ENCODE measurements around the gene TRAF3. TPM values are rescaled to one million over a fixed set of nuclear protein-coding genes. Genes with fewer than 3 reads are reported as not detected.
A peak's percentile ranks its signal among the peaks of the same experiment; 100 is the strongest.
"Not testable (repeated sequence)": the region's sequence is repeated elsewhere in the genome, so short reads cannot be mapped to it uniquely, and the experiment has no call there.

TRAF3 gene
- total RNA-seq, 2 experiments from 2014 or later: 74.4 to 76.8 TPM

GRCh38 chr14:102849526-102850379, 72.5 kb downstream of the TRAF3 start:
- Mint-ChIP-seq H3K4me1 (ENCODE audit: low read depth) (peaks cover 22% of the 10 kb centered on the region), H3K36me3 (ENCODE audit: low read depth) (peaks cover 36% of the 10 kb centered on the region), H3K9me3 (no peaks in the 10 kb centered on the region), H3K4me3 (no peak overlapping the region), H3K27ac (no peak overlapping the region), H3K27me3 (ENCODE audit: low read depth) (no peaks in the 10 kb centered on the region)
- intact Hi-C loops (cut with micrococcal nuclease): no loop called here
- DNase-seq: no peak
- CTCF ChIA-PET: no interaction called here

GRCh38 chr14:102853648-102854047, 76.4 kb downstream of the TRAF3 start:
- intact Hi-C loops (cut with micrococcal nuclease): no loop called here

GRCh38 chr14:102854091-102854703, 76.9 kb downstream of the TRAF3 start:
- Mint-ChIP-seq H3K36me3 (ENCODE audit: low read depth) (peaks cover 55% of the 10 kb centered on the region), H3K4me1 (ENCODE audit: low read depth) (peaks cover 21% of the 10 kb centered on the region), H3K27ac (no peak overlapping the region), H3K4me3 (no peak overlapping the region), H3K9me3 (peaks cover 11% of the 10 kb centered on the region), H3K27me3 (ENCODE audit: low read depth) (no peaks in the 10 kb centered on the region)
- DNase-seq: no peak
- intact Hi-C loops (cut with micrococcal nuclease): no loop called here
- CTCF ChIA-PET: interaction anchor here (0.6 to 1.0 kb wide), 2 partner anchors 11 to 22 kb away, joined by 3 to 4 read pairs; no protein-coding TSS in a partner anchor

More at GRCh38 chr14:102853648-102854047, 76.4 kb downstream of the TRAF3 start:
- Mint-ChIP-seq H3K4me1 (ENCODE audit: low read depth) (peaks cover 26% of the 10 kb centered on the region), H3K9me3 (peaks cover 11% of the 10 kb centered on the region), H3K36me3 (ENCODE audit: low read depth) (peaks cover 54% of the 10 kb centered on the region), H3K27ac (no peak overlapping the region), H3K27me3 (ENCODE audit: low read depth) (no peaks in the 10 kb centered on the region), H3K4me3 (no peak overlapping the region)
- no peak for DNase-seq
- CTCF ChIA-PET: interaction anchor here (1.0 kb wide), 1 partner anchor 10 kb away, joined by 3 read pairs; no protein-coding TSS in a partner anchor

- H3K9me3 Mint-ChIP-seq: peaks cover 23% of the 10 kb centered on the region
- intact Hi-C loops (cut with micrococcal nuclease): no loop called here
- no peak overlapping the region for H3K4me3 Mint-ChIP-seq
- no peaks in the 10 kb centered on the region for H3K27me3 Mint-ChIP-seq (ENCODE audit: low read depth)
- H3K27ac Mint-ChIP-seq: no peak overlapping the region
- H3K36me3 Mint-ChIP-seq (ENCODE audit: low read depth): peaks cover 63% of the 10 kb centered on the region
- CTCF ChIA-PET: interaction anchor here (0.5 kb wide), 1 partner anchor 228 kb away, joined by 4 read pairs; no protein-coding TSS in a partner anchor
- no peak for DNase-seq
- H3K4me1 Mint-ChIP-seq (ENCODE audit: low read depth): peaks cover 13% of the 10 kb centered on the region
These were observed 78.9 kb downstream of the TRAF3 start for GRCh38 chr14:102856179-102856578.

GRCh38 chr14:102857444-102857843, 80.2 kb downstream of the TRAF3 start:
- Mint-ChIP-seq H3K27me3 (ENCODE audit: low read depth) (no peaks in the 10 kb centered on the region), H3K4me1 (ENCODE audit: low read depth) (peaks cover 13% of the 10 kb centered on the region), H3K4me3 (no peak overlapping the region), H3K9me3 (peaks cover 29% of the 10 kb centered on the region), H3K36me3 (ENCODE audit: low read depth) (peaks cover 67% of the 10 kb centered on the region), H3K27ac (no peak overlapping the region)
- intact Hi-C loops (cut with micrococcal nuclease): no loop called here
- DNase-seq: no peak
- CTCF ChIA-PET: interaction anchor here (0.6 to 0.8 kb wide), 2 partner anchors 11 to 187 kb away, joined by 4 to 5 read pairs; no protein-coding TSS in a partner anchor

- Mint-ChIP-seq H3K27ac (no peak overlapping the region), H3K36me3 (ENCODE audit: low read depth) (peaks cover 74% of the 10 kb centered on the region), H3K4me3 (no peak overlapping the region), H3K4me1 (ENCODE audit: low read depth) (peaks cover 3% of the 10 kb centered on the region), H3K27me3 (ENCODE audit: low read depth) (no peaks in the 10 kb centered on the region), H3K9me3 (peaks cover 30% of the 10 kb centered on the region)
- CTCF ChIA-PET: no interaction called here
- DNase-seq: no peak
- intact Hi-C loops (cut with micrococcal nuclease): no loop called here
These were observed 82.7 kb downstream of the TRAF3 start for GRCh38 chr14:102859911-102860310.

- no peak for DNase-seq
- Mint-ChIP-seq H3K4me3 (no peak overlapping the region), H3K27ac (no peak overlapping the region), H3K27me3 (ENCODE audit: low read depth) (no peaks in the 10 kb centered on the region), H3K4me1 (ENCODE audit: low read depth) (no peaks in the 10 kb centered on the region), H3K9me3 (peaks cover 21% of the 10 kb centered on the region), H3K36me3 (ENCODE audit: low read depth) (peaks cover 65% of the 10 kb centered on the region)
- intact Hi-C loops (cut with micrococcal nuclease): no loop called here
- CTCF ChIA-PET: interaction anchor here (0.6 to 1.5 kb wide), 3 partner anchors 15 to 19 kb away, joined by 3 read pairs; no protein-coding TSS in a partner anchor
These were observed 85.0 kb downstream of the TRAF3 start for GRCh38 chr14:102862154-102862773.

- H3K4me3 Mint-ChIP-seq: no peak overlapping the region
- CTCF ChIA-PET: interaction anchor here (1.5 kb wide), 1 partner anchor 18 kb away, joined by 3 read pairs; no protein-coding TSS in a partner anchor
- no peaks in the 10 kb centered on the region for H3K4me1 Mint-ChIP-seq (ENCODE audit: low read depth)
- intact Hi-C loops (cut with micrococcal nuclease): no loop called here
- H3K27me3 Mint-ChIP-seq (ENCODE audit: low read depth): no peaks in the 10 kb centered on the region
- peaks cover 54% of the 10 kb centered on the region for H3K36me3 Mint-ChIP-seq (ENCODE audit: low read depth)
- peaks cover 19% of the 10 kb centered on the region for H3K9me3 Mint-ChIP-seq
- no peak overlapping the region for H3K27ac Mint-ChIP-seq
- no peak for DNase-seq
These were observed 86.1 kb downstream of the TRAF3 start for GRCh38 chr14:102863381-102863780.

GRCh38 chr14:102865916-102866315, 88.7 kb downstream of the TRAF3 start:
- DNase-seq; H3K27me3 Mint-ChIP-seq (ENCODE audit: low read depth); H3K4me3 Mint-ChIP-seq; H3K9me3 Mint-ChIP-seq; H3K4me1 Mint-ChIP-seq (ENCODE audit: low read depth); CTCF ChIA-PET; intact Hi-C loops (cut with micrococcal nuclease): not testable (repeated sequence)
- Mint-ChIP-seq H3K27ac (peak overlapping the region; percentile 61), H3K36me3 (ENCODE audit: low read depth) (peaks cover 43% of the 10 kb centered on the region)

GRCh38 chr14:102866982-102867761, 89.9 kb downstream of the TRAF3 start:
- CTCF ChIA-PET: no interaction called here
- Mint-ChIP-seq H3K27me3 (ENCODE audit: low read depth) (no peaks in the 10 kb centered on the region), H3K27ac (no peak overlapping the region)

GRCh38 chr14:102867826-102868580, 90.8 kb downstream of the TRAF3 start:
- Mint-ChIP-seq H3K4me3 (no peak overlapping the region), H3K27ac (no peak overlapping the region), H3K36me3 (ENCODE audit: low read depth) (peaks cover 43% of the 10 kb centered on the region), H3K27me3 (ENCODE audit: low read depth) (no peaks in the 10 kb centered on the region), H3K4me1 (ENCODE audit: low read depth) (peaks cover 16% of the 10 kb centered on the region), H3K9me3 (no peaks in the 10 kb centered on the region)
- no peak for DNase-seq
- CTCF ChIA-PET: no interaction called here
- intact Hi-C loops (cut with micrococcal nuclease): no loop called here

More at GRCh38 chr14:102866982-102867761, 89.9 kb downstream of the TRAF3 start:
- H3K4me3 Mint-ChIP-seq: no peak overlapping the region
- intact Hi-C loops (cut with micrococcal nuclease): no loop called here
- H3K4me1 Mint-ChIP-seq (ENCODE audit: low read depth): peaks cover 16% of the 10 kb centered on the region
- no peak for DNase-seq
- H3K9me3 Mint-ChIP-seq: peaks cover 2% of the 10 kb centered on the region
- peaks cover 43% of the 10 kb centered on the region for H3K36me3 Mint-ChIP-seq (ENCODE audit: low read depth)

Data from activated naive CD4-positive, alpha-beta T cell treated with anti-CD3 and anti-CD28 coated beads for 36 hours (primary cell).